Measurements from ENCODE around the gene SUPT20HL1.

SUPT20HL1 gene

GRCh38 chrX:24369816-24370215, 9.4 kb downstream of the SUPT20HL1 start:
- no peak for TF ChIP-seq ZFX (IDR thresholded peaks at IDR 0.05)
- TF ChIP-seq, protein P1, sequence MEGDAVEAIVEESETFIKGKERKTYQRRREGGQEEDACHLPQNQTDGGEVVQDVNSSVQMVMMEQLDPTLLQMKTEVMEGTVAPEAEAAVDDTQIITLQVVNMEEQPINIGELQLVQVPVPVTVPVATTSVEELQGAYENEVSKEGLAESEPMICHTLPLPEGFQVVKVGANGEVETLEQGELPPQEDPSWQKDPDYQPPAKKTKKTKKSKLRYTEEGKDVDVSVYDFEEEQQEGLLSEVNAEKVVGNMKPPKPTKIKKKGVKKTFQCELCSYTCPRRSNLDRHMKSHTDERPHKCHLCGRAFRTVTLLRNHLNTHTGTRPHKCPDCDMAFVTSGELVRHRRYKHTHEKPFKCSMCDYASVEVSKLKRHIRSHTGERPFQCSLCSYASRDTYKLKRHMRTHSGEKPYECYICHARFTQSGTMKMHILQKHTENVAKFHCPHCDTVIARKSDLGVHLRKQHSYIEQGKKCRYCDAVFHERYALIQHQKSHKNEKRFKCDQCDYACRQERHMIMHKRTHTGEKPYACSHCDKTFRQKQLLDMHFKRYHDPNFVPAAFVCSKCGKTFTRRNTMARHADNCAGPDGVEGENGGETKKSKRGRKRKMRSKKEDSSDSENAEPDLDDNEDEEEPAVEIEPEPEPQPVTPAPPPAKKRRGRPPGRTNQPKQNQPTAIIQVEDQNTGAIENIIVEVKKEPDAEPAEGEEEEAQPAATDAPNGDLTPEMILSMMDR (conservative IDR thresholded peaks at IDR 0.05) = no peak

GRCh38 chrX:24371391-24371972, 11.0 kb downstream of the SUPT20HL1 start:
- TF ChIP-seq ZFX (IDR thresholded peaks at IDR 0.05) = no peak
- TF ChIP-seq, protein P1 (conservative IDR thresholded peaks at IDR 0.05) = peak; percentile 75
- no peak overlapping the region for H3K27ac ChIP-seq

More at GRCh38 chrX:24369816-24370215, 9.4 kb downstream of the SUPT20HL1 start:
- H3K27ac ChIP-seq = no peak overlapping the region

DNA sequence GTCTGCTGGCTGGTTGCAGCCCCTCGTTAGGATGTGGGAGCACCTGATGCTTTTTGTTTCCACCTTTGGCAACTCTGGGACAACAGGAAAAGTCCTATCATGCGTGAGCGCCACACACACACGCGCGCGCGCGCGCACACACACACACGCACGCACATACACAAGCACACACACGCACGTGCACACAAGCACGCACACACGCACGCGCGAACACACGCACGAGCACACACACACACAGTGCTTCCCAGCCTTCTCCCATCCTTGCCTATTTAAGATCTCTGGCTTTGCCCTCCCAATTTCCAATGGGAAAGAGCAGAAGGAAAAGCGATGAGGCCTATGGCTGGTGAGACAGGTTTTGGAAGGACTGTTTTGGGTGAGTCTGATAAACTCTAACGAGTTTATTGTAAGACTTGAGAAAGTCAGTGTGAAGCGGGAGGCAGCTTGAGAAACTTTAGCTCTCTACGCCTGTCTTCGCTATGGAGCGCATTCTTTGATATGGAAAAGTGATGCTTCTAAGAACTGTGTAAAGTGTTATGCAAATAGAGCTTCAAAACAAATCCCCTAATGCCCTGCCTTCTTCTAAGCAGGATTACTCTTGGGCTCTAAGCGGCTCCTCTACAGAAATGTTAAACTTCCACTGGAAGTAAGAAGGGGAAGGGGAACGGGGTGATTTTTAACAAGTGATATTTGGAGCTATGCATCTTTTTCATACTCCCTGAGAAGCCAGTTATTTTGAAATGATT, 11.8 kb downstream of the SUPT20HL1 start:
- no peak for TF ChIP-seq ZFX (IDR thresholded peaks at IDR 0.05)
- TF ChIP-seq, protein P1 (conservative IDR thresholded peaks at IDR 0.05) = no peak
- no peak overlapping the region for H3K27ac ChIP-seq

- H3K27ac ChIP-seq = no peak overlapping the region
- TF ChIP-seq, protein P1 (conservative IDR thresholded peaks at IDR 0.05) = no peak
- no peak for TF ChIP-seq ZFX (IDR thresholded peaks at IDR 0.05)
Observed at GRCh38 chrX:24375600-24376131, 15.2 kb downstream of the SUPT20HL1 start.

DNA sequence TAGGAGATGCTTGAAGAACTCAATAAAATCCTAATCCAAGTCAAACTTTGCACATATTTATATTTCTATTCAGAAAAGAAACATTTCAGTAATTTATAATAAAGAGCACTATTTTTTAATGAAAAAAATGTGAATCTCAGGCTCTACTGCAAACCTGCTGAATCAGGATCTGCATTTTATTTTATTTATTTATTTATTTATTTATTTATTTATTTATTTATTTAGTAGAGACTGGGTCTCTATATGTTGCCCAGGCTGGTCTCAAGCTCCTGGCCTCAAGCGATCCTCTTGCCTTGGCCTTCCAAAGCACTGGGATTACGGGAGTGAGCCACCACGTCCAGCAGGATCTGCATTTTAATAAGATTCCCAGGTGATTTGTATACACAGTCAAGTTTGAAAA, 16.0 kb downstream of the SUPT20HL1 start:
- no peak for TF ChIP-seq ZFX (IDR thresholded peaks at IDR 0.05)
- TF ChIP-seq, protein P1 (conservative IDR thresholded peaks at IDR 0.05) = no peak
- H3K27ac ChIP-seq = no peak overlapping the region

GRCh38 chrX:24377195-24377594, 16.8 kb downstream of the SUPT20HL1 start:
- TF ChIP-seq, protein P1 (conservative IDR thresholded peaks at IDR 0.05) = no peak
- no peak for TF ChIP-seq ZFX (IDR thresholded peaks at IDR 0.05)
- H3K27ac ChIP-seq = no peak overlapping the region

GRCh38 chrX:24377911-24378468, 17.6 kb downstream of the SUPT20HL1 start:
- H3K27ac ChIP-seq = no peak overlapping the region

More at GRCh38 chrX:24377911-24378468, 17.6 kb downstream of the SUPT20HL1 start:
- no peak for TF ChIP-seq ZFX (IDR thresholded peaks at IDR 0.05)

Measured in C4-2B (cell line).